Natural killer cell (primary cell): ENCODE results near the gene NUDT9. TPM values are rescaled to one million over a fixed set of nuclear protein-coding genes. Genes with fewer than 3 reads are reported as not detected.

Experiments
- ATAC-seq, 3 donors: fragments of 150-1000 bp in 2 of 3; fragments of 200-7000 bp in 1 of 3; cut with Tn5 transposase; 1 replicate in 1 of 3; 2 replicates in 2 of 3; pipeline ENCODE4 v1.10.0; 2021; ENCODE audit warnings: mild to moderate bottlenecking in 2 of 3, moderate library complexity in 2 of 3
- DNase-seq, 2 donors: peaks; one replicate each; pipeline versions ENCODE4 v3.0.0 to v3.0.0-alpha.2; 2013 to 2021; ENCODE audit warnings: mixed read lengths in 1 of 2
- H3K27ac ChIP-seq: one replicate; pipeline ENCODE4 v1.5.1; 2013; ENCODE audit warnings: mild to moderate bottlenecking, low read length
- H3K27me3 ChIP-seq: one replicate; pipeline ENCODE4 v1.6.1; 2013; ENCODE audit warnings: low read length; ENCODE audit not compliant: control insufficient read depth, insufficient read depth
- H3K36me3 ChIP-seq: one replicate; pipeline ENCODE4 v1.6.1; 2013; ENCODE audit warnings: low read length; ENCODE audit not compliant: control insufficient read depth, insufficient read depth
- H3K4me1 ChIP-seq: one replicate; pipeline ENCODE4 v1.6.1; 2013; ENCODE audit warnings: low read length; ENCODE audit not compliant: control insufficient read depth, insufficient read depth
- H3K4me3 ChIP-seq: one replicate; pipeline ENCODE4 v1.5.1; 2013; ENCODE audit warnings: low read length
- H3K9me3 ChIP-seq: one replicate; pipeline ENCODE4 v1.6.1; 2013; ENCODE audit warnings: low read length; ENCODE audit not compliant: control insufficient read depth, insufficient read depth
- H3K27ac Mint-ChIP-seq, 2 donors: one replicate each; pipeline ENCODE4 v1.8.0; 2022; ENCODE audit warnings: mild to moderate bottlenecking in 2 of 2, mixed read lengths in 2 of 2, moderate library complexity in 1 of 2
- H3K27me3 Mint-ChIP-seq, 2 donors: one replicate each; pipeline ENCODE4 v1.8.0; 2022; ENCODE audit warnings: low read depth in 2 of 2, mixed read lengths in 2 of 2
- H3K36me3 Mint-ChIP-seq: one replicate; pipeline ENCODE4 v1.8.0; 2022; ENCODE audit warnings: mixed read lengths
- H3K4me1 Mint-ChIP-seq, 2 donors: one replicate each; pipeline ENCODE4 v1.8.0; 2022; ENCODE audit warnings: mixed read lengths in 2 of 2
- H3K4me3 Mint-ChIP-seq: one replicate; pipeline ENCODE4 v1.8.0; 2022; ENCODE audit warnings: mild to moderate bottlenecking, moderate library complexity, mixed read lengths
- H3K9me3 Mint-ChIP-seq, 2 donors: one replicate each; pipeline ENCODE4 v1.8.0; 2022; ENCODE audit warnings: mixed read lengths in 2 of 2
- CTCF ChIP-seq: fragments of 200-600 bp; IDR thresholded peaks from one replicate; pipeline ENCODE4 v1.8.0; 2022; ENCODE audit warnings: antibody characterized with exemption
- WGBS: methylation state at CpG from one replicate; pipeline ENCODE4 v1.1.7; 2013; ENCODE audit warnings: missing lambda C conversion rate; ENCODE audit not compliant: insufficient coverage; 5-methylcytosine and 5-hydroxymethylcytosine counted together
- intact Hi-C: fragments of 100-400 bp; cut with micrococcal nuclease; formaldehyde crosslinking; loops from one replicate; pipeline ENCODE4 v1.14.2; 2022
- total RNA-seq, 4 donors: library from RNA; stranded (reverse); fragments of 120-200 nt in 1 of 4; gene quantifications; one replicate each; pipeline versions ENCODE4 v1.2.3 to v1.2.4, GENCODE V29; 2013 to 2022

NUDT9 gene
- total RNA-seq, 3 donors from 2014 or later (not counting 1 experiment from before 2014, with no cell fraction given), result 7.3 to 9.6 (median 9.5) TPM

DNA sequence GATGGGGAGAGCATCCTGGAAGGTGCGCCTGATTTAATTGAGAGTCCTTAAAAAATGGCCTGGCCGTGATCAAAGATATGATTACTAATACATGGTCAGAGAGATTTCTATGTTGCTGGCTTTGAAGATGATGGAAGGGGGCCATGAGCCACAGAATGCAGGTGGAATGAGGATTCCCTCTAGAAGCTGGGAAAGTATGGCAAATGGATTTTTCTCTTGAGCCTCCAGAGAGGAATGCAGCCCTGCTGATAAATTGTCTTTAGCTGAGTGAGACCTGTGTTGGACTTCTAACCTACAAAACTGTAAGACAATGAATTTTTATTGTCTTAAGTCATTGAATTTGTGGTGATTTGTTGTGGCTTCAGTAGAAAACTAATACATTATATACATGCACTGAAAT is 7.7 kb downstream of the NUDT9 start:
- peaks cover 17 to 31% of the 10 kb centered on the region in 2 donors for H3K4me1 Mint-ChIP-seq
- no peaks in the 10 kb centered on the region for H3K36me3 Mint-ChIP-seq
- no peak overlapping the region for H3K27ac Mint-ChIP-seq
- Histone ChIP-seq H3K4me1 (no peaks in the 10 kb centered on the region), H3K4me3 (no peak overlapping the region), H3K9me3 (no peaks in the 10 kb centered on the region), H3K36me3 (peaks cover 3% of the 10 kb centered on the region), H3K27ac (no peak overlapping the region), H3K27me3 (no peaks in the 10 kb centered on the region)
- no peak for TF ChIP-seq CTCF
- DNase-seq, result no peak
- no peaks in the 10 kb centered on the region for H3K9me3 Mint-ChIP-seq
- WGBS, result 100% methylated on average over 2 of the region's 2 CpGs
- no peak for ATAC-seq
- no peak overlapping the region for H3K4me3 Mint-ChIP-seq
- intact Hi-C loops, result no loop called here
- no peaks in the 10 kb centered on the region for H3K27me3 Mint-ChIP-seq

- H3K4me1 Mint-ChIP-seq, result peaks cover 17 to 29% of the 10 kb centered on the region in 2 donors
- Histone ChIP-seq H3K36me3 (peaks cover 8% of the 10 kb centered on the region), H3K27me3 (no peaks in the 10 kb centered on the region), H3K27ac (no peak overlapping the region), H3K4me3 (no peak overlapping the region), H3K9me3 (no peaks in the 10 kb centered on the region), H3K4me1 (no peaks in the 10 kb centered on the region)
- no peak for DNase-seq
- H3K27ac Mint-ChIP-seq, result no peak overlapping the region
- peaks cover 5% of the 10 kb centered on the region for H3K36me3 Mint-ChIP-seq
- no peak for TF ChIP-seq CTCF
- H3K9me3 Mint-ChIP-seq, result no peaks in the 10 kb centered on the region
- no peaks in the 10 kb centered on the region for H3K27me3 Mint-ChIP-seq
- no peak for ATAC-seq
- H3K4me3 Mint-ChIP-seq, result no peak overlapping the region
- 100% methylated on average over 1 of the region's 2 CpGs for WGBS
- intact Hi-C loops, result no loop called here
Measured at GRCh38 chr4:87433342-87433741, 11.0 kb downstream of the NUDT9 start.

- no peaks in the 10 kb centered on the region for H3K9me3 Mint-ChIP-seq
- no peaks in the 10 kb centered on the region for H3K4me1 Mint-ChIP-seq
- no peak overlapping the region for H3K4me3 Mint-ChIP-seq
- 100% methylated on average over 1 of the region's 3 CpGs for WGBS
- H3K9me3 ChIP-seq, result no peaks in the 10 kb centered on the region
- H3K27ac Mint-ChIP-seq, result no peak overlapping the region
- H3K4me3 ChIP-seq, result no peak overlapping the region
- H3K27me3 ChIP-seq, result no peaks in the 10 kb centered on the region
- no peak overlapping the region for H3K27ac ChIP-seq
- ATAC-seq (no peak), DNase-seq (no peak)
- peaks cover 6% of the 10 kb centered on the region for H3K36me3 Mint-ChIP-seq
- peaks cover 26% of the 10 kb centered on the region for H3K36me3 ChIP-seq
- no peak for TF ChIP-seq CTCF
- H3K27me3 Mint-ChIP-seq, result no peaks in the 10 kb centered on the region
- intact Hi-C loops, result no loop called here
- H3K4me1 ChIP-seq, result no peaks in the 10 kb centered on the region
Measured at GRCh38 chr4:87442889-87443288, 20.5 kb downstream of the NUDT9 start.

DNA sequence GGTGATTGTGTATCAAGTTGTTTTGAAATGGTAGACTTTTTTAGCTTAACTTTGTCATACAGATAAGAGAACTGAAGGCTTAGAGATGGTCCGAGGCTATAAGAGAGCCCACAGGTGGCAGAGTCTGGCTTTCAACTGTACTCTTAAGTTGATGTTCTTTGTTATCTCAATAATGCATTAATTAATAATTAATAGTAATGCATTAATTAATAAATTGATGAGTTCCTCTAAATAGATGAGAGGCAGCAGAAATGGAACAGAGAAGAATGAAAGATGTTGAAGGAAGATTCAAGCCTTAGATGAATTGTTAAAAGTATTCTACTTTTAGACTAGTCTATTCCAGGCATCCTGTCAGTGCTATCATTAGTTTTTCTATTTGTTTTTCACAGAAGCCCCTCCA is 22.4 kb downstream of the NUDT9 start:
- H3K27me3 ChIP-seq, result no peaks in the 10 kb centered on the region
- ATAC-seq (no peak), DNase-seq (no peak)
- peaks cover 23% of the 10 kb centered on the region for H3K36me3 ChIP-seq
- intact Hi-C loops, result no loop called here
- no peaks in the 10 kb centered on the region for H3K27me3 Mint-ChIP-seq
- no peak overlapping the region for H3K27ac Mint-ChIP-seq
- no peak overlapping the region for H3K4me3 Mint-ChIP-seq
- TF ChIP-seq CTCF, result no peak
- no peaks in the 10 kb centered on the region for H3K9me3 Mint-ChIP-seq
- H3K27ac ChIP-seq, result no peak overlapping the region
- H3K4me1 ChIP-seq, result no peaks in the 10 kb centered on the region
- H3K9me3 ChIP-seq, result no peaks in the 10 kb centered on the region
- no peak overlapping the region for H3K4me3 ChIP-seq
- H3K36me3 Mint-ChIP-seq, result no peaks in the 10 kb centered on the region
- WGBS, result 100% methylated on average over 1 of the region's 1 CpG
- no peaks in the 10 kb centered on the region for H3K4me1 Mint-ChIP-seq
